Uterus (tissue), 4 donors: ENCODE measurements around the gene OR9G4. TPM values are rescaled to one million over a fixed set of nuclear protein-coding genes. Genes with fewer than 3 reads are reported as not detected.

Experiments
- DNase-seq, 2 donors: peaks; one replicate each; pipeline ENCODE4 v3.0.0-alpha.2; 2019 to 2020
- H3K27ac ChIP-seq, 2 donors: fragments of 200-600 bp; sonication (generic); 1 replicate in 1 of 2; 2 replicates in 1 of 2; pipeline ENCODE4 v1.5.1; 2016 to 2018
- H3K27me3 ChIP-seq, 2 donors: fragments of 200-600 bp; sonication (generic); one replicate each; pipeline ENCODE4 v1.5.1; 2018 to 2019; ENCODE audit warnings: control low read depth in 1 of 2
- H3K36me3 ChIP-seq, 2 donors: fragments of 200-600 bp; sonication (generic); one replicate each; pipeline ENCODE4 v1.5.1; 2019; ENCODE audit warnings: control low read depth in 1 of 2
- H3K4me1 ChIP-seq, 2 donors: fragments of 200-600 bp; sonication (generic); one replicate each; pipeline ENCODE4 v1.5.1; 2018 to 2019; ENCODE audit warnings: control low read depth in 1 of 2
- H3K4me3 ChIP-seq, 2 donors: fragments of 200-600 bp; sonication (generic); 1 replicate in 1 of 2; 2 replicates in 1 of 2; pipeline ENCODE4 v1.5.1; 2018 to 2019; ENCODE audit warnings: mild to moderate bottlenecking in 1 of 2
- H3K9me3 ChIP-seq, 2 donors: fragments of 200-600 bp; sonication (generic); one replicate each; pipeline ENCODE4 v1.5.1; 2019; ENCODE audit warnings: control low read depth in 1 of 2
- POLR2A ChIP-seq, 2 donors: fragments of 450-650 bp; IDR thresholded peaks; one replicate each; pipeline ENCODE4 v1.6.1; 2016; ENCODE audit warnings: antibody characterized with exemption in 2 of 2, mild to moderate bottlenecking in 1 of 2, moderate library complexity in 1 of 2
- intact Hi-C: fragments of 100-400 bp; cut with DNase I; formaldehyde crosslinking; loops from one replicate; pipeline ENCODE4 v1.15.1; 2023; ENCODE audit warnings: low total_unique reads
- microRNA-seq: library from miRNA; unstranded; fragments of <30 nt; microRNA quantifications from one replicate; pipeline ENCODE4, GENCODE V29; 2016; ENCODE audit warnings: borderline microRNAs expressed, borderline replicate concordance
- small RNA-seq: library from RNA; depleted of rRNA; stranded (forward); fragments of <200 nt; gene quantifications from one replicate; pipeline ENCODE3, GENCODE V24; 2016
- total RNA-seq, 4 donors: library from RNA; depleted of rRNA in 3 of 4; stranded (reverse); fragments of >200 nt in 3 of 4; gene quantifications; one replicate each; pipeline versions ENCODE4 v1.1.0 to v1.2.4, GENCODE V29; 2014 to 2023
- TF ChIP-seq, protein P1 (sequence below), 4 experiments: fragments of 200-600 bp in 2 of 4; fragments of 450-650 bp in 2 of 4; sonication (generic) in 2 of 4; IDR thresholded peaks; one replicate each; pipeline ENCODE4 v1.5.1; 2016 to 2019; ENCODE audit warnings: antibody characterized with exemption in 4 of 4, mild to moderate bottlenecking in 2 of 4, moderate library complexity in 1 of 4
- donor health status: DM: yes; HTN: yes; CAD: no.

The OR9G4 gene
- total RNA-seq, 4 donors from 2014 or later = not detected

DNA sequence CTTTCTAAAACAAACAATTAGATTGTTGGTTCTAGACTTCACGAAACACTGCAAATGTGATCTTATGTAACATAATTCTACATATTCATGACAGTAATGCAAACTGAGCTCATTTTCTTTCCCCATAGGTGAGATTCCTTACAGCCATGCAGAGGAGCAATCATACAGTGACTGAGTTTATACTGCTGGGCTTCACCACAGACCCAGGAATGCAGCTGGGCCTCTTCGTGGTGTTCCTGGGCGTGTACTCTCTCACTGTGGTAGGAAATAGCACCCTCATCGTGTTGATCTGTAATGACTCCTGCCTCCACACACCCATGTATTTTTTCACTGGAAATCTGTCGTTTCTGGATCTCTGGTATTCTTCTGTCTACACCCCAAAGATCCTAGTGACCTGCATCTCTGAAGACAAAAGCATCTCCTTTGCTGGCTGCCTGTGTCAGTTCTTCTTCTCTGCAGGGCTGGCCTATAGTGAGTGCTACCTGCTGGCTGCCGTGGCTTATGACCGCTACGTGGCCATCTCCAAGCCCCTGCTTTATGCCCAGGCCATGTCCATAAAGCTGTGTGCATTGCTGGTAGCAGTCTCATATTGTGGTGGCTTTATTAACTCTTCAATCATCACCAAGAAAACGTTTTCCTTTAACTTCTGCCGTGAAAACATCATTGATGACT is 48.1 kb downstream of the OR9G4 start:
- H3K27me3 ChIP-seq = no peaks in the 10 kb centered on the region
- no peaks in the 10 kb centered on the region for H3K36me3 ChIP-seq
- TF ChIP-seq, protein P1, sequence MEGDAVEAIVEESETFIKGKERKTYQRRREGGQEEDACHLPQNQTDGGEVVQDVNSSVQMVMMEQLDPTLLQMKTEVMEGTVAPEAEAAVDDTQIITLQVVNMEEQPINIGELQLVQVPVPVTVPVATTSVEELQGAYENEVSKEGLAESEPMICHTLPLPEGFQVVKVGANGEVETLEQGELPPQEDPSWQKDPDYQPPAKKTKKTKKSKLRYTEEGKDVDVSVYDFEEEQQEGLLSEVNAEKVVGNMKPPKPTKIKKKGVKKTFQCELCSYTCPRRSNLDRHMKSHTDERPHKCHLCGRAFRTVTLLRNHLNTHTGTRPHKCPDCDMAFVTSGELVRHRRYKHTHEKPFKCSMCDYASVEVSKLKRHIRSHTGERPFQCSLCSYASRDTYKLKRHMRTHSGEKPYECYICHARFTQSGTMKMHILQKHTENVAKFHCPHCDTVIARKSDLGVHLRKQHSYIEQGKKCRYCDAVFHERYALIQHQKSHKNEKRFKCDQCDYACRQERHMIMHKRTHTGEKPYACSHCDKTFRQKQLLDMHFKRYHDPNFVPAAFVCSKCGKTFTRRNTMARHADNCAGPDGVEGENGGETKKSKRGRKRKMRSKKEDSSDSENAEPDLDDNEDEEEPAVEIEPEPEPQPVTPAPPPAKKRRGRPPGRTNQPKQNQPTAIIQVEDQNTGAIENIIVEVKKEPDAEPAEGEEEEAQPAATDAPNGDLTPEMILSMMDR (IDR thresholded peaks at IDR 0.05) = no peak
- TF ChIP-seq POLR2A (IDR thresholded peaks at IDR 0.05) = no peak
- H3K4me1 ChIP-seq = no peaks in the 10 kb centered on the region
- no peak overlapping the region for H3K4me3 ChIP-seq
- no peaks in the 10 kb centered on the region for H3K9me3 ChIP-seq
- intact Hi-C loops = no loop called here
- H3K27ac ChIP-seq = no peak overlapping the region
- no peak for DNase-seq

DNA sequence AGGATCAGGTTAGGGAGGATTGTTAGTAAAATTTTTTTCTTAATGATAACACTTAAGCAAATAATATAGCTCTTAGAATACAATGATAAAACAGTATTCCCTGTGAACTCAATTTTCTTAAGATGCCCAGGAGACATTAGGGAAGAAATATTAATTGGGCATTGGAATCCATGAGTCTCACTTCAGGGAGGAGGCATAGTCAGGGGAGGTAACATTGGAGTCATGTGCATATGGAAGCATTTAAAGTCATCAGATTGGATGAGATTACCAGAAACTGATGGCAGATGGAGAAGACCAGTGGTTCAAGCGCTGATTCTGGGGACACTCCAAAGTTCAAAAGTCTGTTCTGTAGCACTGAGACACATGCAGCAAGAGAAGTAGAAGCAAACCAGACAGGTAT is 49.7 kb downstream of the OR9G4 start, which contains the start of gene OR9G1:
TSS of gene OR9G1 (plus strand) at position 301 of the 400 bp plus-strand sequence. CDS start 1,293 bp downstream, outside the sequence.
- H3K4me1 ChIP-seq = no peaks in the 10 kb centered on the region
- no peak within 1 kb of the TSS for H3K27ac ChIP-seq
- H3K27me3 ChIP-seq = no peaks in the 10 kb centered on the region
- no peak for TF ChIP-seq POLR2A (IDR thresholded peaks at IDR 0.05)
- TF ChIP-seq, protein P1 (IDR thresholded peaks at IDR 0.05) = no peak
- intact Hi-C loops = no loop called here
- no peaks in the 10 kb centered on the region for H3K36me3 ChIP-seq
- no peak for DNase-seq
- H3K4me3 ChIP-seq = no peak within 1 kb of the TSS
- H3K9me3 ChIP-seq = no peaks in the 10 kb centered on the region

DNA sequence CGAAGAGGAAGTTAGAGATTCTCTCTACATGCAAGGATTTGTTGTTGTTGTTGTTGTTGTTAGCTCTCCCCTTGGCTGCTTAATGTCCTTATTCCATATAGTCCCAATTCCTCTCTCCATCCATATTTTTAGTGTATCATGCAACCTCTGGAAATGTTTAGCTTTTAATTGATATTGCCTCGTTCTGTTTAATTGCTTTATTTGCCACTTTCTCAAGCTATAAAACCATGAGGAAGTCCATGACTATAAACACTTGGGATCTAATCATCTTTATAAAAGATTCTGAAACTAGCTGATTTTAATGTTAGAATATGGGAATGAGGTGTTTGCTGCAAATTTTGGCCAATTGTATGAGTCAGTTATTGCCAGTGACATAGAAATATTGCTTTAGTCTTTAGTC is 55.1 kb downstream of the OR9G4 start:
- Histone ChIP-seq H3K27ac (no peak overlapping the region), H3K36me3 (no peaks in the 10 kb centered on the region), H3K27me3 (no peaks in the 10 kb centered on the region), H3K4me1 (no peaks in the 10 kb centered on the region), H3K4me3 (no peak overlapping the region), H3K9me3 (no peaks in the 10 kb centered on the region)
- no peak for DNase-seq
- intact Hi-C loops = no loop called here
- no peak for TF ChIP-seq POLR2A (IDR thresholded peaks at IDR 0.05)
- TF ChIP-seq, protein P1 (IDR thresholded peaks at IDR 0.05) = no peak

Small RNA genes within 50 kb of the gene (microRNA-seq; reads per million reads assigned to microRNA genes)
- gene MIR6128 = not detected

Small RNA genes within 50 kb of the gene (small RNA-seq; reads per million reads assigned to genes)
- gene AP001803.1 (not detected), gene MIR6128 (not detected)

Other genes starting within 250 kb of the OR9G4 start
- gene OR5M11, start 205.4 kb downstream of the OR9G4 start, total RNA-seq = not detected
- gene OR5M10, start 171.0 kb downstream of the OR9G4 start, total RNA-seq = not detected
- not detected for gene OR5M1, start 133.8 kb downstream of the OR9G4 start, total RNA-seq
- not detected for gene OR5AP2, start 106.3 kb downstream of the OR9G4 start, total RNA-seq
- gene OR5AR1, start 85.0 kb downstream of the OR9G4 start, total RNA-seq = not detected
- gene OR9G1, start 49.6 kb downstream of the OR9G4 start, total RNA-seq = not detected
- not detected for gene OR5AK2, start 240.2 kb upstream of the OR9G4 start, total RNA-seq